HS-27A (cell line): ENCODE measurements around the gene PRCC.

Experiments used
- DNase-seq: peaks from one replicate; pipeline ENCODE4 v3.0.0-alpha.2; 2012; ENCODE audit warnings: low read depth, missing footprints

The PRCC gene

DNA sequence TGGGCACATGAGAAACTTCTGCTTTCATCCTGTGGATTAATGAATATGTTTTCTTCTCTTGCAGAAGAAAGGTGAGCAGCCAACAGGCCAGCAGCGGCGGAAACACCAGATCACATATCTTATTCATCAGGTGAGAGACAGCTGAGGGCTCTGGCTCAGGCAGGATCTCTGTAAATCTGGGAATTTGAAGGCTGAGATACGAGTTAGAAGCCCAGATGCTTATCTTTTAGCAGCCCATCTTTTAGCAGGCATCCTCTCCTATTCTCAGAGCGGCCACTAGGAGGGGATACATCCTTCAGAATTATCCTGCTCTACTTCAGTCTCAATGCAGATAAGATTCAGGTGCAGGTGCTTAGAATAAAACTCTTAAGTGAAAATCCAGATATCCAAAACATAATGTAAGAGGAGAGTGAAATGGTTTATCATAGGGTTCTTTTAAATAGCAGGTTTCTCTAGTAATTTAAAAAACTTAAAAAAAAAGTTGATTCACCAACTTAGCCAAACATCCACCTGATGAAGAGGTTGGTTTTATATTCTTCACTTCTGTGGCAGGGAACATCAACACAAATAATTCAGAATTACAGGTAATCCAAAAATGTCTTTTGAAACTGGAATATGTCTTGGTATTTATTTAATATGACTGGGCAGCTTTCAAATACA, 30.0 kb downstream of the PRCC start:
- DNase-seq = peak; percentile 33

- no peak for DNase-seq
Measured at GRCh38 chr1:156801409-156802121, 34.2 kb downstream of the PRCC start.

DNA sequence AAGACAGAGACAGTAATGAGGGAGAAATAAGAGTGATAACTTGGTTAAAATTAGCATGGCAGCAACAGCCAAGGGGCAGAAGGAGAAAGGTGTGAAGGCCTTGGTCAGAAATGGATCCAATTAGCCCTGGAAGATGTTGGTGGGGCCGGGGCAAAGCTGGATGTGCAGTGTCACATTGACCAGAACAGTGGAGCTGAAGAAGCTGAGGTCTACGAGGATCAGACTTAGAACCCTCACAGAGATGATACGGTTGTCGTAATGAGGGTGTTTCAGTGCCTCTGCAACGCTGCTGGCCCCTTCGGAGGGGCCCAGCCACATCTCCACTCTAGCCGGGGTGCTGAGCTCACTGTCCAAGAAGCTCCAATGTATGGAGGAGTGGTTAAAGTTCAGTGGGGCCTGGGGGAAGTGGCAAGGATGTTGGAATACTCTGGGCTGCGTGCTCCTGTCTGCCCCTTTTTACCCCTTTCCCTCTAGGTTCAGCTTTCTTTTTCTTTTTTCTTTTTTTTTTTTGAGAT, 35.1 kb downstream of the PRCC start:
- no peak for DNase-seq

GRCh38 chr1:156803086-156803851, 35.9 kb downstream of the PRCC start:
- DNase-seq = no peak

DNA sequence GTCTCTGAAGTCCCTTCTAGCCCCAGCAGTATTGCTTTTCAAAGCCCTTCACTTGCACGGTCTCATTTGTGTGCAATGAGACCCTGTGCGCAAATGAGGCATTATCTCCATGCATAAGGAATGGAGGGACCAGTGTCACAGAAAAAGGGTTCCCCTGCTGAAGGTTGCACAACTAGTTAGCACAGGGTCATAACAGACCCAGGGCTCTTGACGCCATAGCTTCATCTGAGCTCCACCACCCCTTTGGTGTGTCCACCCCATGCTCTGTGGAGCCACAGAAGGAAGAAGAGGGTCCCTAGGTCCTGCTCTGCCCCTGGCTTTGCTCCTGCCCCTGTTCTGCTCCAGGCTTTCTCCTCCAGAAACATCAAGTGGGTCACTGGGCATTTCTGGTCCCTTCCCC, 36.7 kb downstream of the PRCC start:
- DNase-seq = no peak

DNA sequence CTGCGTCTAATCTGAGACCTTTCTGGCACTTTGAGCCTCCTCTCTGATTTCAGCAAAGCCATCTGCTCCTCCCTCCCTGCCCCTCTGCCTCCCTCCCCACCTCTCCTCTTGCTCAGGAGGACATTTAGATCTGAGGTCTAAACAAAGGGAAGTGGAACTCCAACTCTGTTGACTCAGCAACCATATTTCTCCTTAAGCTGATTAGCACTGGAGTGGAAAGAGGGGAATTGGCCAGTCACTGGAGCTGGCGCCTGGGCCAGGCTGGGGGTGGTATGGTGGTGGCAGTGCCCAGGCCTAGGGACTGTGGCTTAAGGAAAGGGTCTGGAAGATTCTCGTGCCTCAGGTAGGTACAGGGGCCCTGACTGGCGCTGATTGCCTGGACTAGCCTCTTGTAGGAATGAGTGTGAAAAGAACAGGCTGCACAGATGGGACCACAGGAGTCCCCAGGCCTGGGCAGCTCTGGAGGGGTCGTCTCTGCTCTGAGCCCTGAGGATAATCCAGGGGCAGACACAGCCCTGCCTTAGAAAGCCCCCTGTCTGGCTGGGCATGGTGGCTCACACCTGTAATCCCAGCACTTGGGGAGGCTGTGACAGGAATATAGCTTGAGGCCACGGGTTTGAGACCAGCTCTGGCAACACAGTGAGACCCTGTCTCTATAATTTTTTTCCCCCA, 37.4 kb downstream of the PRCC start:
- DNase-seq = no peak

GRCh38 chr1:156805766-156806511, 38.6 kb downstream of the PRCC start:
- no peak for DNase-seq

- no peak for DNase-seq
Measured at GRCh38 chr1:156806512-156807440, 39.4 kb downstream of the PRCC start.

DNA sequence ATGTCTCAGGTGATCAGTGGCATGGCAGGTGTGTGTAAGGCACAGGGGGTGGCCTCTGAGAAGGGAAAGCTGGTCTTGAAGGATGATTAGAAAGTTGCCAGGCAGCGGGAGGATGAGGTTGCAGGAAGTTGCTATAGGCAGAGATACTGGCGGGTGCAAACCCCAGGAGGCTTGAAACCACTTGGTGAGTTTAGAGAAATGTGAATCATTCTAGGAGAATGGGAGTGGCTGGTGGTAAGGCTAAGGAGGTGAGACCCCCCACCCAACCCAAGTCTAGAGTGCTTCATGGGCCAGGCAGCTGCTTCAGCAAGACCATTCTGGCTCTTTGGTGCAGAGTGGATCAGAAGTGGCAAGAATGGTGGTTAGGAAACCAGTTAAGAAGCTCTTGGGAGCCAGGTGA, 40.3 kb downstream of the PRCC start:
- no peak for DNase-seq

DNA sequence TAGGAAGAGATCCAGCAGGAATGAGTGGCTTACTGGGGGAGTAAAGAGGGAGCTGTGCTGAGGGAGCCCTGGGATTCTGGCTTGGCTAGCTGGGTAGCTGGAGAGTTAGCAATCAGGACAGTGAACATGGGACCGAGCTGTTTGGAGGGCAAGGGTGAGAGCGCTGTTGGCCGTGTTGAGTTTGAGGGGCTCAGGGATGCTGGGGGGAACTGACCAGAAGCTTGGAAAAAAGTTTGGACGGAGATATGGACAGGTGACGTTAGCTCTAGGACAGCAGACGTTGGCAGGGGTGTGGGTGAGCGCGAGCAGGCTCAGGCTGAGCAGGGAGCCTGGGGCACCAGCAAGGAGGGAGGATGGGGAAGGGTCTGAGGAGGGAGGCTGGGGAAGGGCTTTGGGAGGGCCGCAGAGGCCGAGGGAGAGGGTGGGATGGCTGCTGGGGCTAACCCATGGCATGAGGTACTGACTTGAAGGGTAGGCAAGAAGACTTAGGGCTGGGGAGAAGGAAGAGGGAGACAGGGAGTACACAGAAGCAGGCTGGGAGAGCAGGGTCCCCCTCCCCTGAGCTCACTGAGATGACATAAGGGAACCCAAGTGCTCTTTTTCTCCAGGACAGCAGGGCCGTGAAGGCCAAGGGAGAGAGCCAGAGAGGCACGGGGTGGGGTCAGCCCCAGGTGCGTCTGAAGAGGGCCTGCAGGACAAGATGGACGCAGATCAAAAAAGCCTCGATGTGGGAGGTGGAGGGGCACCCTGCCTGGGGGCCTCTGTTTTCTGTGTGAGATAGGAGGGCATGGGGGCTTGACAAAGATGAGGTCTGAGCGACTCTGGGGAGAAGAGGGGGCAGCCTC, 41.1 kb downstream of the PRCC start:
- no peak for DNase-seq

GRCh38 chr1:156809281-156809680, 41.9 kb downstream of the PRCC start:
- DNase-seq = no peak

- no peak for DNase-seq
Measured at GRCh38 chr1:156809711-156810366, 42.5 kb downstream of the PRCC start.

GRCh38 chr1:156811168-156811567, 43.8 kb downstream of the PRCC start:
- no peak for DNase-seq

GRCh38 chr1:156812293-156812990, 45.1 kb downstream of the PRCC start:
- no peak for DNase-seq

GRCh38 chr1:156813298-156813697, 46.0 kb downstream of the PRCC start:
- no peak for DNase-seq

DNA sequence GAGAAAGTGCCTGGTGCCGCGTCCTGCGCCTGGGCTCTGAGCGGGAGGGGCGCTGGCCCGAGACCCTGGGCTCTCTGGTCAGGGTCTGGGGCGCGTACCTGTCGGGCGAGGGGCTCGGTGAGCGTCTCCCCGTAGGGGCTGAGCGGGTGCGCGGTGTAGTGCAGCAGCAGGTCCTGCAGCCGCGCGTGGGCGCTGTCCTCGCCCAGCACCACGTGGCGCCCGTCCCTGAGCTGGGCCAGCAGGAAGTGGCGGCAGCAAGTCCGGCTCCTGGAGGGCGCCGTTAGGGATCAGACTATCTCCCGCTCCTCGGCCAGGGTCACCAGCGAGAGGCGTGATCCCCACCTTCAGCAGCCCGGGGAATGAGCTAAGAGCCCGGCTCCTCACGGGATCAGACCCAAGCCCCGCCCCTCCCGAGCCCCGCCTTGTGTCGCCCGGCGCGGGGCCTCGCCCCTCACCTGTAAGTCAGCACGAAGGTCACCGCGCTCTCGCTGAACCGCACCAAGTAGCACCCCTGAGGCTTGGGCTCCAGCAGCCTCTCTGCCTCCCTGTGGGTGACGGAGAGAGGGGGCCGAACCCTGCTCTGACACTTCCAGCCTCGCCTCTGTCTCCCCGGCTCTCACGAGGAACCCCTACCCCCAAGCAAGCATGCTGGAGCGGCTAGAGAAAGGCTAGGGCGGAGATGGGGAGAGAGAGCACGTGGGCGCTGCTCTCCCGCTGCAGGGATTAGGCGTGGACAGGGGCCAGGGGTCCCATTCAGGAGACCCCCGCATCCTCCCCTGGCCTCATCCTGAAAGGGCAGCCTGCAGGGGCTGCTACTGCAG, 46.6 kb downstream of the PRCC start:
- DNase-seq = no peak

GRCh38 chr1:156814571-156815260, 47.4 kb downstream of the PRCC start:
- no peak for DNase-seq
